ENCODE data around the gene LPP. TPM values are rescaled to one million over a fixed set of nuclear protein-coding genes. Genes with fewer than 3 reads are reported as not detected.

Gene LPP
- total RNA-seq, 1 donor from 2014 or later = 23.1 TPM

- Mint-ChIP-seq H3K4me1 (ENCODE audit: low read depth, unreplicated experiment) (no peaks in the 10 kb centered on the region), H3K4me3 (ENCODE audit: unreplicated experiment) (no peak overlapping the region), H3K27ac (ENCODE audit: unreplicated experiment) (no peak overlapping the region), H3K27me3 (ENCODE audit: unreplicated experiment) (no peaks in the 10 kb centered on the region), H3K36me3 (ENCODE audit: unreplicated experiment) (peaks cover 6% of the 10 kb centered on the region), H3K9me3 (ENCODE audit: unreplicated experiment) (peaks cover 3% of the 10 kb centered on the region)
- TF ChIP-seq CTCF (IDR thresholded peaks at IDR 0.05; ENCODE audit: partially characterized antibody, unreplicated experiment) = no peak
- DNase-seq = no peak
Observed at GRCh38 chr3:188505151-188505550, 351.2 kb downstream of the LPP start.

- H3K27ac Mint-ChIP-seq (ENCODE audit: unreplicated experiment) = no peak overlapping the region
- peaks cover 6% of the 10 kb centered on the region for H3K36me3 Mint-ChIP-seq (ENCODE audit: unreplicated experiment)
- H3K9me3 Mint-ChIP-seq (ENCODE audit: unreplicated experiment) = peaks cover 3% of the 10 kb centered on the region
- H3K27me3 Mint-ChIP-seq (ENCODE audit: unreplicated experiment) = no peaks in the 10 kb centered on the region
- DNase-seq = no peak
- TF ChIP-seq CTCF (IDR thresholded peaks at IDR 0.05; ENCODE audit: partially characterized antibody, unreplicated experiment) = no peak
- H3K4me3 Mint-ChIP-seq (ENCODE audit: unreplicated experiment) = no peak overlapping the region
- no peaks in the 10 kb centered on the region for H3K4me1 Mint-ChIP-seq (ENCODE audit: low read depth, unreplicated experiment)
Observed at GRCh38 chr3:188505911-188506310, 352.0 kb downstream of the LPP start.

GRCh38 chr3:188506446-188506845 lies 352.5 kb downstream of the LPP start:
- Mint-ChIP-seq H3K27me3 (ENCODE audit: unreplicated experiment) (no peaks in the 10 kb centered on the region), H3K27ac (ENCODE audit: unreplicated experiment) (no peak overlapping the region), H3K9me3 (ENCODE audit: unreplicated experiment) (peaks cover 3% of the 10 kb centered on the region), H3K36me3 (ENCODE audit: unreplicated experiment) (peaks cover 6% of the 10 kb centered on the region), H3K4me3 (ENCODE audit: unreplicated experiment) (no peak overlapping the region), H3K4me1 (ENCODE audit: low read depth, unreplicated experiment) (no peaks in the 10 kb centered on the region)
- TF ChIP-seq CTCF (IDR thresholded peaks at IDR 0.05; ENCODE audit: partially characterized antibody, unreplicated experiment) = no peak
- DNase-seq = no peak

GRCh38 chr3:188507244-188507720 lies 353.3 kb downstream of the LPP start:
- no peak for DNase-seq
- Mint-ChIP-seq H3K4me1 (ENCODE audit: low read depth, unreplicated experiment) (no peaks in the 10 kb centered on the region), H3K9me3 (ENCODE audit: unreplicated experiment) (peaks cover 3% of the 10 kb centered on the region), H3K36me3 (ENCODE audit: unreplicated experiment) (peaks cover 6% of the 10 kb centered on the region), H3K27me3 (ENCODE audit: unreplicated experiment) (no peaks in the 10 kb centered on the region), H3K4me3 (ENCODE audit: unreplicated experiment) (no peak overlapping the region), H3K27ac (ENCODE audit: unreplicated experiment) (no peak overlapping the region)
- no peak for TF ChIP-seq CTCF (IDR thresholded peaks at IDR 0.05; ENCODE audit: partially characterized antibody, unreplicated experiment)

- Mint-ChIP-seq H3K4me1 (ENCODE audit: low read depth, unreplicated experiment) (no peaks in the 10 kb centered on the region), H3K9me3 (ENCODE audit: unreplicated experiment) (peaks cover 3% of the 10 kb centered on the region), H3K4me3 (ENCODE audit: unreplicated experiment) (no peak overlapping the region), H3K27me3 (ENCODE audit: unreplicated experiment) (no peaks in the 10 kb centered on the region), H3K27ac (ENCODE audit: unreplicated experiment) (no peak overlapping the region), H3K36me3 (ENCODE audit: unreplicated experiment) (peaks cover 6% of the 10 kb centered on the region)
- DNase-seq = no peak
- TF ChIP-seq CTCF (IDR thresholded peaks at IDR 0.05; ENCODE audit: partially characterized antibody, unreplicated experiment) = no peak
Observed at GRCh38 chr3:188508454-188508853, 354.5 kb downstream of the LPP start.

Data from glutamatergic neuron (in vitro differentiated cells).